SH-SY5Y (cell line): ENCODE measurements around the gene MORF4L2.

Experiments used
- GATA2 ChIP-seq: IDR thresholded peaks from 2 replicates; pipeline ENCODE4 v1.6.1; 2011; ENCODE audit warnings: mild to moderate bottlenecking, low read depth, low read length
- GATA3 ChIP-seq: IDR thresholded peaks from 2 replicates; pipeline ENCODE4 v1.6.1; 2011; ENCODE audit warnings: low read depth, mild to moderate bottlenecking, low read length, moderate library complexity

GRCh38 chrX:103685396-103685795 lies 1.1 kb downstream of the MORF4L2 start:
- no peak for TF ChIP-seq GATA2
- no peak for TF ChIP-seq GATA3
